Neural cell (in vitro differentiated cells): ENCODE results near the gene ZNF331. TPM values are rescaled to one million over a fixed set of nuclear protein-coding genes. Genes with fewer than 3 reads are reported as not detected.

ENCODE experiments used
- H2AFZ ChIP-seq: fragments of 200-600, 300-800 bp; sonication (generic), shearing (Covaris generic); 2 replicates; pipeline ENCODE4 v1.6.0; 2014; ENCODE audit warnings: low read depth, mild to moderate bottlenecking, antibody characterized with exemption, low read length, moderate library complexity
- H3F3A ChIP-seq: fragments of 200-600 bp; shearing (Covaris generic); 2 replicates; pipeline ENCODE4 v1.6.1; 2016; ENCODE audit warnings: mild to moderate bottlenecking, moderate library complexity, mixed read lengths, antibody characterized with exemption, low read length; ENCODE audit not compliant: insufficient read depth, poor library complexity, severe bottlenecking
- H3K27ac ChIP-seq: fragments of 200-600, 300-800 bp; sonication (generic), shearing (Covaris generic); 2 replicates; pipeline ENCODE4 v1.5.1; 2014; ENCODE audit warnings: mild to moderate bottlenecking, low read length, moderate library complexity
- H3K27me3 ChIP-seq: fragments of 300-800, 200-600 bp; sonication (generic), shearing (Covaris generic); 2 replicates; pipeline ENCODE4 v1.6.0; 2014; ENCODE audit warnings: mild to moderate bottlenecking, low read depth, low read length, moderate library complexity; ENCODE audit not compliant: insufficient read depth
- H3K36me3 ChIP-seq: fragments of 300-800, 200-600 bp; sonication (generic), shearing (Covaris generic); 2 replicates; pipeline ENCODE4 v1.5.1; 2014; ENCODE audit warnings: mild to moderate bottlenecking, antibody characterized with exemption, low read length, moderate library complexity; ENCODE audit not compliant: insufficient read depth
- H3K4me2 ChIP-seq: fragments of 300-800, 200-600 bp; sonication (generic), shearing (Covaris generic); 2 replicates; pipeline ENCODE4 v1.6.0; 2014; ENCODE audit warnings: mild to moderate bottlenecking, low read length
- H3K4me3 ChIP-seq: fragments of 300-800, 200-600 bp; sonication (generic), shearing (Covaris generic); 2 replicates; pipeline ENCODE4 v1.5.1; 2014; ENCODE audit warnings: mild to moderate bottlenecking, low read length, moderate library complexity
- H3K79me2 ChIP-seq: fragments of 200-600 bp; shearing (Covaris generic); replicated peaks from 2 replicates; pipeline ENCODE4 v1.6.0; 2014; ENCODE audit warnings: mild to moderate bottlenecking, low read length, moderate library complexity; ENCODE audit not compliant: insufficient read depth
- H3K9ac ChIP-seq: fragments of 300-800, 200-600 bp; sonication (generic), shearing (Covaris generic); 2 replicates; pipeline ENCODE4 v1.6.1; 2016; ENCODE audit warnings: mild to moderate bottlenecking, low read length, mixed read lengths
- H3K9me2 ChIP-seq: fragments of 200-600 bp; shearing (Covaris generic); 2 replicates; pipeline ENCODE4 v1.6.1; 2016; ENCODE audit warnings: mild to moderate bottlenecking, low read length, mixed read lengths; ENCODE audit not compliant: insufficient read depth
- H3K9me3 ChIP-seq: fragments of 200-600, 300-800 bp; sonication (generic), shearing (Covaris generic); 2 replicates; pipeline ENCODE4 v1.6.1; 2016; ENCODE audit warnings: mild to moderate bottlenecking, mixed run types, low read length, moderate library complexity, mixed read lengths
- H4K20me1 ChIP-seq: fragments of 200-600 bp; shearing (Covaris generic); 2 replicates; pipeline ENCODE4 v1.6.1; 2016; ENCODE audit warnings: mild to moderate bottlenecking, mixed run types; ENCODE audit not compliant: insufficient read depth
- CTCF ChIP-seq: fragments of 450-650 bp; IDR thresholded peaks from 2 replicates; pipeline ENCODE4 v1.5.1; 2014; ENCODE audit warnings: antibody characterized with exemption, mild to moderate bottlenecking, moderate library complexity; ENCODE audit not compliant: poor library complexity, severe bottlenecking
- EP300 ChIP-seq: fragments of 450-650 bp; conservative IDR thresholded peaks from 2 replicates; pipeline ENCODE4 v1.6.1; 2014; ENCODE audit warnings: antibody characterized with exemption, mild to moderate bottlenecking, moderate library complexity; ENCODE audit not compliant: poor library complexity, severe bottlenecking
- EZH2 ChIP-seq: fragments of 200-600, 300-800 bp; shearing (Covaris generic), sonication (generic); IDR thresholded peaks from 2 replicates; pipeline ENCODE4 v1.6.1; 2014; ENCODE audit warnings: antibody characterized with exemption, low read length, borderline replicate concordance, mild to moderate bottlenecking; ENCODE audit not compliant: insufficient read depth, poor library complexity, severe bottlenecking
- MXI1 ChIP-seq: fragments of 450-650 bp; conservative IDR thresholded peaks from 2 replicates; pipeline ENCODE4 v1.6.1; 2014; ENCODE audit warnings: antibody characterized with exemption, mild to moderate bottlenecking; ENCODE audit not compliant: poor library complexity, severe bottlenecking
- POLR2AphosphoS5 ChIP-seq: IDR thresholded peaks from 2 replicates; pipeline ENCODE4 v1.6.1; 2012
- RAD21 ChIP-seq: fragments of 450-650 bp; conservative IDR thresholded peaks from 2 replicates; pipeline ENCODE4 v1.6.1; 2014; ENCODE audit warnings: antibody characterized with exemption, mild to moderate bottlenecking, moderate library complexity
- REST ChIP-seq: IDR thresholded peaks from 2 replicates; pipeline ENCODE4 v1.6.1; 2012; ENCODE audit warnings: borderline replicate concordance
- SMC3 ChIP-seq: fragments of 450-650 bp; conservative IDR thresholded peaks from 2 replicates; pipeline ENCODE4 v1.6.1; 2014; ENCODE audit warnings: antibody characterized with exemption, mild to moderate bottlenecking, moderate library complexity; ENCODE audit not compliant: poor library complexity
- TAF1 ChIP-seq: IDR thresholded peaks from 2 replicates; pipeline ENCODE4 v1.6.1; 2012; ENCODE audit warnings: low read depth
- polyA plus RNA-seq: library from polyadenylated mRNA; depleted of rRNA; stranded (reverse); fragments of >200 nt; gene quantifications from 2 replicates; pipeline ENCODE4 v1.2.3, GENCODE V29; 2014

ZNF331 gene
- polyA plus RNA-seq, 1 donor from 2014 or later = 10.7 TPM

GRCh38 chr19:53519446-53519845 lies 18.5 kb upstream of the ZNF331 start:
- no peak overlapping the region for H3K4me2 ChIP-seq
- no peak overlapping the region for H3K4me3 ChIP-seq
- no peaks in the 10 kb centered on the region for H3K9me2 ChIP-seq
- TF ChIP-seq EP300 (no peak), EZH2 (no peak), TAF1 (no peak), CTCF (no peak), MXI1 (no peak), POLR2AphosphoS5 (no peak), REST (no peak), RAD21 (no peak)
- no peaks in the 10 kb centered on the region for H3K36me3 ChIP-seq
- H3K79me2 ChIP-seq = no peaks in the 10 kb centered on the region
- H3K9ac ChIP-seq = no peak overlapping the region
- no peak overlapping the region for H2AFZ ChIP-seq
- no peaks in the 10 kb centered on the region for H3F3A ChIP-seq
- no peaks in the 10 kb centered on the region for H3K27me3 ChIP-seq
- H3K9me3 ChIP-seq = no peaks in the 10 kb centered on the region
- H4K20me1 ChIP-seq = no peaks in the 10 kb centered on the region
- H3K27ac ChIP-seq = no peak overlapping the region

GRCh38 chr19:53520163-53520546 lies 17.8 kb upstream of the ZNF331 start:
- Histone ChIP-seq H3K9ac (peak overlapping the region; percentile 43), H3F3A (no peaks in the 10 kb centered on the region), H3K9me3 (no peaks in the 10 kb centered on the region), H3K4me3 (peak overlapping the region; percentile 80), H3K9me2 (no peaks in the 10 kb centered on the region), H3K36me3 (no peaks in the 10 kb centered on the region), H3K4me2 (no peak overlapping the region), H3K79me2 (no peaks in the 10 kb centered on the region), H4K20me1 (no peaks in the 10 kb centered on the region), H3K27me3 (no peaks in the 10 kb centered on the region), H2AFZ (peak overlapping the region; percentile 82), H3K27ac (peak overlapping the region; percentile 80)
- TF ChIP-seq CTCF (no peak), RAD21 (no peak), EZH2 (no peak), SMC3 (no peak)
